Breast epithelium (tissue), 3 donors: ENCODE data around the gene PRRX2.
A peak's percentile ranks its signal among the peaks of the same experiment; 100 is the strongest.

Experiments used
- POLR2A ChIP-seq: fragments of 450-650 bp; IDR thresholded peaks from one replicate; pipeline ENCODE4 v1.6.1; 2016; ENCODE audit warnings: antibody characterized with exemption, mild to moderate bottlenecking, moderate library complexity
- TF ChIP-seq, protein P1 (sequence below), 3 donors: fragments of 450-650 bp; IDR thresholded peaks; one replicate each; pipeline ENCODE4 v1.5.1; 2016 to 2017; ENCODE audit warnings: antibody characterized with exemption in 3 of 3, mild to moderate bottlenecking in 3 of 3, moderate library complexity in 3 of 3

DNA sequence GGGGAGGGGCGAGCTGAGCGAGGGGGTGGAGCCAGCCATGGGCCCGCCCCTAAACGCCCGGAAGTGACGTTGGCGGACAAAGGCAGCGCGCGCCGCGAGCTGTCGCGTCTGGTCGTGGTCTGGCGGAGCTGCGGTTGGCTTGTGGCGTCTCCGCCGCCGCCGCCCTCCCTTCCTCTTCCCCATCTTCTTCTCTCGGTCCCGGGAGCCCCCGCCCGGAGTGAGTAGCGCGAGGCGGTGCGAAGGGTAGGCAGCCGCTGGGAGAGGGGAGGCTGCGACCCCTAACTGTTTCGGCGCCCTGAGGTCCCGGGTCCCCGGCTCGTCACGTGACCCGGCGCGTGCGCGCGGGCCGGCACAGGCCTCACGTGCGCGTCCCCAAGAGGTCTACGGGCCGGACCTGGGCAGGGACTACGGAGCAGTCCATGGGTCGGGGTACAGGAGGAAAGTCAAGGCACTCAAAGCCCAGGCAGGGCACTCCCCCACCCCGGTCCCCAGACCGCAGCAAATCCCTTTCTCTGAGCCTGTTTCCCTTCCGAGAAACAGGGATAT is 39.3 kb upstream of the PRRX2 start, which contains the start of gene NTMT1:
- peak; percentile 98 for TF ChIP-seq POLR2A
- TF ChIP-seq, protein P1, sequence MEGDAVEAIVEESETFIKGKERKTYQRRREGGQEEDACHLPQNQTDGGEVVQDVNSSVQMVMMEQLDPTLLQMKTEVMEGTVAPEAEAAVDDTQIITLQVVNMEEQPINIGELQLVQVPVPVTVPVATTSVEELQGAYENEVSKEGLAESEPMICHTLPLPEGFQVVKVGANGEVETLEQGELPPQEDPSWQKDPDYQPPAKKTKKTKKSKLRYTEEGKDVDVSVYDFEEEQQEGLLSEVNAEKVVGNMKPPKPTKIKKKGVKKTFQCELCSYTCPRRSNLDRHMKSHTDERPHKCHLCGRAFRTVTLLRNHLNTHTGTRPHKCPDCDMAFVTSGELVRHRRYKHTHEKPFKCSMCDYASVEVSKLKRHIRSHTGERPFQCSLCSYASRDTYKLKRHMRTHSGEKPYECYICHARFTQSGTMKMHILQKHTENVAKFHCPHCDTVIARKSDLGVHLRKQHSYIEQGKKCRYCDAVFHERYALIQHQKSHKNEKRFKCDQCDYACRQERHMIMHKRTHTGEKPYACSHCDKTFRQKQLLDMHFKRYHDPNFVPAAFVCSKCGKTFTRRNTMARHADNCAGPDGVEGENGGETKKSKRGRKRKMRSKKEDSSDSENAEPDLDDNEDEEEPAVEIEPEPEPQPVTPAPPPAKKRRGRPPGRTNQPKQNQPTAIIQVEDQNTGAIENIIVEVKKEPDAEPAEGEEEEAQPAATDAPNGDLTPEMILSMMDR (IDR thresholded peaks at IDR 0.05), result no peak
